Measurements from ENCODE around the gene IRF2BP1. TPM values are rescaled to one million over a fixed set of nuclear protein-coding genes. Genes with fewer than 3 reads are reported as not detected.
A peak's percentile ranks its signal among the peaks of the same experiment; 100 is the strongest.

Gene IRF2BP1
- total and polyA plus RNA-seq, 2 of the 13 experiments (the other 11 are each of a cell fraction or from before 2014, with no cell fraction given): 4.3 to 14.3 TPM

- TF ChIP-seq ZNF614 (CRISPR knock-in tag; IDR thresholded peaks at IDR 0.05; ENCODE audit: borderline replicate concordance): peak; percentile 31; the same call in 1 of the 2 replicates
- TF ChIP-seq NONO (IDR thresholded peaks at IDR 0.05): no peak
- peak; percentile 61; the same call in 1 of the 2 replicates for TF ChIP-seq NONO (CRISPR knock-in tag; conservative IDR thresholded peaks at IDR 0.05)
- 0 out of 2 replicates have a peak, but pooled peaks have one; percentile 9 for TF ChIP-seq REPIN1 (CRISPR knock-in tag; IDR thresholded peaks at IDR 0.05; ENCODE audit: borderline replicate concordance, low read depth)
- no peak for TF ChIP-seq SOX13 (IDR thresholded peaks at IDR 0.05)
- peak in 1 of 2 experiments; percentile 16; a peak in 1 of 4 replicates for TF ChIP-seq SOX13 (CRISPR knock-in tag; conservative IDR thresholded peaks at IDR 0.05 in 1 of 2, IDR thresholded peaks at IDR 0.05 in 1 of 2)
- 0 out of 2 replicates have a peak, but pooled peaks have one; percentile 52 for TF ChIP-seq ZNF713 (CRISPR knock-in tag; IDR thresholded peaks at IDR 0.05)
- TF ChIP-seq NR0B2 (CRISPR knock-in tag; IDR thresholded peaks at IDR 0.05): no peak
- TF ChIP-seq KLF13 (CRISPR knock-in tag; IDR thresholded peaks at IDR 0.05): no peak; the same call in 1 of the 2 replicates
- peak; percentile 35; the same call in 1 of the 2 replicates for TF ChIP-seq MYC (CRISPR knock-in tag; IDR thresholded peaks at IDR 0.05; ENCODE audit: borderline replicate concordance)
- TF ChIP-seq SMYD3 (CRISPR knock-in tag; IDR thresholded peaks at IDR 0.05): no peak
- no peak for TF ChIP-seq ZNF530 (CRISPR knock-in tag; IDR thresholded peaks at IDR 0.05; ENCODE audit: low read depth)
- no peak for TF ChIP-seq ZNF619 (CRISPR knock-in tag; IDR thresholded peaks at IDR 0.05)
- 0 out of 2 replicates have a peak, but pooled peaks have one; percentile 41 for TF ChIP-seq ZNF142 (CRISPR knock-in tag; IDR thresholded peaks at IDR 0.05)
- TF ChIP-seq SNAPC5 (CRISPR knock-in tag; IDR thresholded peaks at IDR 0.05; ENCODE audit: borderline replicate concordance): no peak
- peak; percentile 83 for TF ChIP-seq ELF1 (CRISPR knock-in tag; IDR thresholded peaks at IDR 0.05)
- peak; percentile 43; the same call in 1 of the 2 replicates for TF ChIP-seq KDM5B (CRISPR knock-in tag; IDR thresholded peaks at IDR 0.05; ENCODE audit: borderline replicate concordance)
Measured at GRCh38 chr19:45902651-45903625, 17.0 kb upstream of the IRF2BP1 start (continued).

Measured in HepG2 (cell line).